ENCODE measurements around the gene ASXL3.
A peak's percentile ranks its signal among the peaks of the same experiment; 100 is the strongest.

ASXL3 gene

GRCh38 chr18:33577685-33578517 is at the start of gene ASXL3:
TSS of gene ASXL3 (plus strand) at chr18:33578219. CDS start at chr18:33578632, 413 bp downstream.
- no peak for TF ChIP-seq CTCF (IDR thresholded peaks at IDR 0.05; ENCODE audit: insufficient read depth, low read depth, low read length, missing control alignments)
- peak within 1 kb of the TSS; percentile 55 for H3K4me3 ChIP-seq (ENCODE audit: low read length)
- no peak for DNase-seq (ENCODE audit: low read depth)

GRCh38 chr18:33532978-33533377 is 45.0 kb upstream of the ASXL3 start:
- DNase-seq (ENCODE audit: low read depth) = no peak
- no peak overlapping the region for H3K4me3 ChIP-seq (ENCODE audit: low read length)
- TF ChIP-seq CTCF (IDR thresholded peaks at IDR 0.05; ENCODE audit: insufficient read depth, low read depth, low read length, missing control alignments) = no peak

- no peak for DNase-seq (ENCODE audit: low read depth)
- TF ChIP-seq CTCF (IDR thresholded peaks at IDR 0.05; ENCODE audit: insufficient read depth, low read depth, low read length, missing control alignments) = no peak
- no peak overlapping the region for H3K4me3 ChIP-seq (ENCODE audit: low read length)
Measured at GRCh38 chr18:33536904-33537303, 41.1 kb upstream of the ASXL3 start.

- DNase-seq (ENCODE audit: low read depth) = no peak
- no peak overlapping the region for H3K4me3 ChIP-seq (ENCODE audit: low read length)
- no peak for TF ChIP-seq CTCF (IDR thresholded peaks at IDR 0.05; ENCODE audit: insufficient read depth, low read depth, low read length, missing control alignments)
Measured at GRCh38 chr18:33538418-33539042, 39.5 kb upstream of the ASXL3 start.

- no peak overlapping the region for H3K4me3 ChIP-seq (ENCODE audit: low read length)
- no peak for DNase-seq (ENCODE audit: low read depth)
- no peak for TF ChIP-seq CTCF (IDR thresholded peaks at IDR 0.05; ENCODE audit: insufficient read depth, low read depth, low read length, missing control alignments)
Measured at GRCh38 chr18:33540392-33540791, 37.6 kb upstream of the ASXL3 start.

- DNase-seq (ENCODE audit: low read depth) = no peak
Measured at GRCh38 chr18:33541316-33541715, 36.7 kb upstream of the ASXL3 start.

More at GRCh38 chr18:33541316-33541715, 36.7 kb upstream of the ASXL3 start:
- TF ChIP-seq CTCF (IDR thresholded peaks at IDR 0.05; ENCODE audit: insufficient read depth, low read depth, low read length, missing control alignments) = no peak
- H3K4me3 ChIP-seq (ENCODE audit: low read length) = no peak overlapping the region

Measured in epithelial cell of esophagus (primary cell).